ENCODE results near the gene TTC34. TPM values are rescaled to one million over a fixed set of nuclear protein-coding genes. Genes with fewer than 3 reads are reported as not detected.

TTC34 gene
- total and polyA plus RNA-seq, 2 experiments from 2014 or later, result 0.05 to 0.22 TPM

DNA sequence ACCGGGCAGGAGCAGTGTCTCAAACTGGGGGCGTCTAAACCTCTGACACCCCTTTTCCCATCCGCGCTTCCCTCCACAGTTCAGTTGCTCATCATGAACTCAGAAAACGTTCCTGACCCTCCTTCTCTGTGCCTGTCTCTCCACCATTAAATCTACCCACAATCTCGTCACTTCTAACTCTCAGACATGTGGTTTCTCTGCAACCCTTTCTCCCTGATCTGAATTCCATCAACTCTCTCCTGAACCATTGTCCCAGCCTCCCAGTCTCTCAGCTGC, 3.8 kb downstream of the TTC34 start:
- H3F3A ChIP-seq (ENCODE audit: insufficient read depth), result no peaks in the 10 kb centered on the region
- no peak overlapping the region for H3K4me3 ChIP-seq
- H3K79me2 ChIP-seq (ENCODE audit: insufficient read depth), result no peaks in the 10 kb centered on the region
- no peaks in the 10 kb centered on the region for H3K36me3 ChIP-seq (ENCODE audit: low read depth)
- no peaks in the 10 kb centered on the region for H3K4me1 ChIP-seq (ENCODE audit: insufficient read depth)
- H3K27me3 ChIP-seq (replicated peaks; ENCODE audit: insufficient read depth), result no peaks in the 10 kb centered on the region
- no peaks in the 10 kb centered on the region for H4K20me1 ChIP-seq (ENCODE audit: insufficient read depth)
- H3K27ac ChIP-seq, result no peak overlapping the region
- no peak overlapping the region for H3K9ac ChIP-seq
- 43 to 51% methylated on average over 6 of the region's 6 CpGs for WGBS, 2 experiments (ENCODE audit: low coverage in 1 of 2, low lambda C conversion rate in 2 of 2, missing lambda C conversion rate in 2 of 2)
- in situ Hi-C loops (cut with MboI), result no loop called here
- DNase-seq, result no peak
- no peaks in the 10 kb centered on the region for H3K9me2 ChIP-seq (ENCODE audit: insufficient read depth)
- no peaks in the 10 kb centered on the region for H3K9me3 ChIP-seq (ENCODE audit: low read depth)
- H2AFZ ChIP-seq, result no peak overlapping the region
- no peak overlapping the region for H3K4me2 ChIP-seq (ENCODE audit: unreplicated experiment)
- no peak for TF ChIP-seq EZH2 (IDR thresholded peaks at IDR 0.05; ENCODE audit: insufficient read depth, poor library complexity, severe bottlenecking)
- no peak for TF ChIP-seq EZH2phosphoT487 (IDR thresholded peaks at IDR 0.05; ENCODE audit: insufficient read depth, low read depth)

- no peaks in the 10 kb centered on the region for H3K27me3 ChIP-seq (replicated peaks; ENCODE audit: insufficient read depth)
- 42 to 43% methylated on average over 19 of the region's 19 CpGs for WGBS, 2 experiments (ENCODE audit: low coverage in 1 of 2, low lambda C conversion rate in 2 of 2, missing lambda C conversion rate in 2 of 2)
- H4K20me1 ChIP-seq (ENCODE audit: insufficient read depth), result no peaks in the 10 kb centered on the region
- TF ChIP-seq EZH2phosphoT487 (IDR thresholded peaks at IDR 0.05; ENCODE audit: insufficient read depth, low read depth) (no peak), EZH2 (IDR thresholded peaks at IDR 0.05; ENCODE audit: insufficient read depth, poor library complexity, severe bottlenecking) (no peak)
- H3K36me3 ChIP-seq (ENCODE audit: low read depth), result no peaks in the 10 kb centered on the region
- H3K4me3 ChIP-seq, result no peak overlapping the region
- no peak for DNase-seq
- H3K4me1 ChIP-seq (ENCODE audit: insufficient read depth), result no peaks in the 10 kb centered on the region
- no peak overlapping the region for H3K9ac ChIP-seq
- no peaks in the 10 kb centered on the region for H3K79me2 ChIP-seq (ENCODE audit: insufficient read depth)
- no peaks in the 10 kb centered on the region for H3K9me3 ChIP-seq (ENCODE audit: low read depth)
- in situ Hi-C loops (cut with MboI), result no loop called here
- no peak overlapping the region for H3K27ac ChIP-seq
- no peak overlapping the region for H3K4me2 ChIP-seq (ENCODE audit: unreplicated experiment)
- H2AFZ ChIP-seq, result no peak overlapping the region
- H3F3A ChIP-seq (ENCODE audit: insufficient read depth), result no peaks in the 10 kb centered on the region
- H3K9me2 ChIP-seq (ENCODE audit: insufficient read depth), result no peaks in the 10 kb centered on the region
Observed at GRCh38 chr1:2796890-2797740, 4.4 kb downstream of the TTC34 start.

DNA sequence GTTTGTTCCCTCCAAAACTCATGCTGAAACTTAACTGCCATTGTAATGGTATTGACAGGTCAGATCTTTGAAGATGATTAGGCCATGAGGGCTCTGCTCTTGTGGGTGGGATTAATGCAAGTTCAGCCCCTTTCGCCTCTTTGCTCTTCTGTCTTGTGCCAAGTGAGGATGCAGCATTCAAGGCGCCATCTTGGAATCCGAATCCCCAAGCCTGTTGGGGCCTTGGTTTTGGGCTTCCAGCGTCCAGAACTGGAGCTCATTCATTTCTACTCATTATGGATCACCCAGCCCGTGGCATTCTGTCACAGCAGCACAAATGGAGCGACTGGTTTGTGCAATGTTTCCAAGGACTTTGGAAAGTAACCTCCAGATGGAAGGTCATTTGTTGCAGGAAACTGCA, 5.6 kb downstream of the TTC34 start:
- Histone ChIP-seq H3K27me3 (replicated peaks; ENCODE audit: insufficient read depth) (no peaks in the 10 kb centered on the region), H3K79me2 (ENCODE audit: insufficient read depth) (no peaks in the 10 kb centered on the region), H3F3A (ENCODE audit: insufficient read depth) (no peaks in the 10 kb centered on the region), H2AFZ (no peak overlapping the region), H3K4me1 (ENCODE audit: insufficient read depth) (no peaks in the 10 kb centered on the region), H3K4me2 (ENCODE audit: unreplicated experiment) (no peak overlapping the region), H3K9me3 (ENCODE audit: low read depth) (no peaks in the 10 kb centered on the region), H3K9me2 (ENCODE audit: insufficient read depth) (no peaks in the 10 kb centered on the region), H3K9ac (no peak overlapping the region), H4K20me1 (ENCODE audit: insufficient read depth) (no peaks in the 10 kb centered on the region), H3K4me3 (no peak overlapping the region), H3K36me3 (ENCODE audit: low read depth) (no peaks in the 10 kb centered on the region), H3K27ac (no peak overlapping the region)
- no peak for DNase-seq
- 32 to 35% methylated on average over 6 of the region's 6 CpGs for WGBS, 2 experiments (ENCODE audit: low coverage in 1 of 2, low lambda C conversion rate in 2 of 2, missing lambda C conversion rate in 2 of 2)
- TF ChIP-seq EZH2phosphoT487 (IDR thresholded peaks at IDR 0.05; ENCODE audit: insufficient read depth, low read depth) (no peak), EZH2 (IDR thresholded peaks at IDR 0.05; ENCODE audit: insufficient read depth, poor library complexity, severe bottlenecking) (no peak)
- in situ Hi-C loops (cut with MboI), result no loop called here

DNA sequence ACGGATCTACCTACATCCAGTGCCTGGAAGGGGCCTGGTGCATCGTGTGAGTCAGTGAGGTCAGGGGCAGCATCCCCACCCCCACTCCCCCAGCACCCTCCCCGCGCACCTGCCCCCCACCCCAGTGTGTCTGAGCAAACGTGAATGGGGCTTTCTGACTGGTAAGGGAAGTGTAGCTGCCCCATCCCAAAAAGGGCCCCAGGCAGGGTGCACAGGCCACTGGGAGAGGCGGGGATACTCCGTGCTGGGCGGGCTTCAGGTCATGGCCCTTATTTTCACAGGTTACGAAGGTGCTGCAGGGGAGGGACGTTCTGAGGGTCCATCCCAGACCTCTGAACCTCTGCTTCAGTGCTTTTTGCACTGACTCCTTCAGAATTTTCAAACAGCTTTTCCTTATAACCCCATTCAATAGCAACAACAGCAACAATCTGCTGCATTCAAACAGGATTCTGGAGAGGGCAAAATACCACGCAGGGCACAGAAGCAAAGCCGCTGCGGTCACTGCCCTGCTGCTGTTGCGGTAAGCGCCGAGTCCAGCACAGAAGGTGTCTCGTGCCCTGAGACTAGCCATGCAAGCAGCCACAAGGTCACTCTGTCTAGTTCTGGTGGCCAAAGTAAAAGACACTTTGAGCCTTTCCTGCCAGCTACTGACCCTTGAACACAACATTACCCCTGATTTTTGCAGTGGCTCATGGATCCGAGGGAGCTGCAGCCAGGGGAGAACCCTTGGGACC, 10.3 kb downstream of the TTC34 start:
- H2AFZ ChIP-seq, result no peak overlapping the region
- TF ChIP-seq EZH2 (IDR thresholded peaks at IDR 0.05; ENCODE audit: insufficient read depth, poor library complexity, severe bottlenecking), result no peak
- TF ChIP-seq EZH2phosphoT487 (IDR thresholded peaks at IDR 0.05; ENCODE audit: insufficient read depth, low read depth), result no peak
- 42 to 46% methylated on average over 18 of the region's 18 CpGs for WGBS, 2 experiments (ENCODE audit: low coverage in 1 of 2, low lambda C conversion rate in 2 of 2, missing lambda C conversion rate in 2 of 2)
- H3F3A ChIP-seq (ENCODE audit: insufficient read depth), result no peaks in the 10 kb centered on the region
- no peaks in the 10 kb centered on the region for H3K9me3 ChIP-seq (ENCODE audit: low read depth)
- H3K9ac ChIP-seq, result no peak overlapping the region
- H3K4me2 ChIP-seq (ENCODE audit: unreplicated experiment), result no peak overlapping the region
- no peaks in the 10 kb centered on the region for H4K20me1 ChIP-seq (ENCODE audit: insufficient read depth)
- no peak overlapping the region for H3K27ac ChIP-seq
- no peaks in the 10 kb centered on the region for H3K9me2 ChIP-seq (ENCODE audit: insufficient read depth)
- no peaks in the 10 kb centered on the region for H3K36me3 ChIP-seq (ENCODE audit: low read depth)
- no peaks in the 10 kb centered on the region for H3K27me3 ChIP-seq (replicated peaks; ENCODE audit: insufficient read depth)
- no peaks in the 10 kb centered on the region for H3K79me2 ChIP-seq (ENCODE audit: insufficient read depth)
- no peak overlapping the region for H3K4me3 ChIP-seq
- no peak for DNase-seq
- in situ Hi-C loops (cut with MboI), result no loop called here
- no peaks in the 10 kb centered on the region for H3K4me1 ChIP-seq (ENCODE audit: insufficient read depth)

Data from GM23248 (cell line).